Heart left ventricle (tissue), 13 donors: ENCODE results near the gene RGMA.

Source experiments
- CTCF ChIP-seq, 12 donors: fragments of 200-600 bp; sonication (generic) in 4 of 12; IDR thresholded peaks; one replicate each; pipeline versions ENCODE4 v1.5.0 to v1.8.0; 2018 to 2022; ENCODE audit warnings: antibody characterized with exemption in 12 of 12, mild to moderate bottlenecking in 5 of 12
- POLR2A ChIP-seq, 2 donors: fragments of 450-650 bp; IDR thresholded peaks; one replicate each; pipeline ENCODE4 v1.6.1; 2017; ENCODE audit warnings: antibody characterized with exemption in 2 of 2, mild to moderate bottlenecking in 2 of 2, moderate library complexity in 2 of 2
- donor health status: ischemic (EF 13 %, LVEDD 7.1; RV severe dilation, severe dysfunction).
- donor health status: DM: no; HTN: yes; CAD: no.
- donor health status: DM: no; HTN: no; CAD: no.
- donor health status: ischemic (EF 25% LVEDD 6.9; RV normal size, moderate dysfunction).
- donor health status: ischemic (EF 25% LVEDD 5.7; RV mildly dilated, moderate dysfunction).
- donor health status: ischemic (EF 35%, LVEDD 5.7; RV mildly dilated, moderate dysfunction).
- donor health status: nonischemic (EF 11% LVEDD 7.7; RV severe dilation, severe dysfunction).
- donor health status: DM: yes; HTN: yes; CAD: no.
- donor health status: PGD.
- donor health status: ischemic (EF 29% LVEDD 5.4; RV normal size, mild dysfunction).
- donor health status: nonischemic (EF 23%, LVEDD 6.1; RV moderate dilation, normal function).

GRCh38 chr15:93024293-93024692 is 64.7 kb downstream of the RGMA start:
- TF ChIP-seq CTCF (IDR thresholded peaks at IDR 0.05) (no peak), POLR2A (IDR thresholded peaks at IDR 0.05) (no peak)
